H1 (cell line): ENCODE results near the gene VARS2. TPM values are rescaled to one million over a fixed set of nuclear protein-coding genes. Genes with fewer than 3 reads are reported as not detected.

Source experiments
- CTCF ChIA-PET: fragments of 300-600 bp; sonication (Branson Sonifier 250); formaldehyde crosslinking; loops from one replicate; lab custom pipeline; 2021; ENCODE audit not compliant: partially characterized antibody; lab: Charles Lee
- POLR2A ChIA-PET: fragments of 300-600 bp; sonication (Branson Sonifier 250); formaldehyde crosslinking; loops from one replicate; lab custom pipeline; 2021; ENCODE audit warnings: inconsistent platforms; ENCODE audit not compliant: partially characterized antibody; lab: Charles Lee
- DNase-seq, 2 experiments: peaks; one replicate each; pipeline versions ENCODE4 v3.0.0 to v3.0.0-alpha.2; 2010 to 2022; ENCODE audit warnings: low spot score in 2 of 2, low read depth in 1 of 2, mixed read lengths in 1 of 2
- FAIRE-seq: peaks from 2 replicates; lab custom pipeline; 2011; peaks lifted over from hg19 to GRCh38; lab: Jason Lieb, UNC
- H2AFZ ChIP-seq: 2 replicates; pipeline ENCODE4 v1.8.1; 2012; ENCODE audit warnings: low read length, inconsistent platforms
- H2AK5ac ChIP-seq: 2 replicates; pipeline ENCODE4 v1.6.1; 2013; ENCODE audit warnings: low read depth, low read length
- H2BK120ac ChIP-seq: replicated peaks from 2 replicates; pipeline ENCODE3; 2013; ENCODE audit warnings: low read depth, low read length, inconsistent platforms
- H2BK12ac ChIP-seq: 2 replicates; pipeline ENCODE4 v1.6.1; 2013; ENCODE audit warnings: low read depth, low read length
- H2BK15ac ChIP-seq: 2 replicates; pipeline ENCODE4 v1.6.1; 2013; ENCODE audit warnings: low read length
- H2BK20ac ChIP-seq: 2 replicates; pipeline ENCODE4 v1.6.1; 2013; ENCODE audit warnings: low read length
- H2BK5ac ChIP-seq: 2 replicates; pipeline ENCODE4 v1.6.1; 2013; ENCODE audit warnings: low read depth, low read length
- H3K14ac ChIP-seq: 2 replicates; pipeline ENCODE4 v1.6.1; 2013; ENCODE audit warnings: inconsistent platforms; ENCODE audit not compliant: insufficient read length
- H3K18ac ChIP-seq: 2 replicates; pipeline ENCODE4 v1.6.1; 2013; ENCODE audit warnings: low read length; ENCODE audit errors: extremely low read depth
- H3K23ac ChIP-seq: 2 replicates; pipeline ENCODE4 v1.6.1; 2013; ENCODE audit warnings: inconsistent platforms; ENCODE audit not compliant: insufficient read length
- H3K23me2 ChIP-seq: 2 replicates; pipeline ENCODE4 v1.6.1; 2013; ENCODE audit warnings: low read depth, low read length
- H3K27ac ChIP-seq: 2 replicates; pipeline ENCODE4 v1.6.1; 2011; ENCODE audit warnings: low read depth, low read length, inconsistent platforms
- H3K27me3 ChIP-seq, 4 experiments: replicated peaks in 1 of 4; 1 replicate in 1 of 4; 2 replicates in 3 of 4; pipeline versions ENCODE4 v1.6.1 to v1.8.1; 2011 to 2013; ENCODE audit warnings: low read length in 3 of 4, mild to moderate bottlenecking in 3 of 4, inconsistent platforms in 2 of 4, mixed read lengths in 2 of 4, moderate library complexity in 1 of 4; ENCODE audit not compliant: control insufficient read depth in 3 of 4, insufficient read depth in 3 of 4; ENCODE audit errors: extremely low read depth in 1 of 4
- H3K36me3 ChIP-seq, 4 experiments: 2 replicates each; pipeline versions ENCODE4 v1.6.1 to v1.8.1; 2011 to 2013; ENCODE audit warnings: mild to moderate bottlenecking in 4 of 4, low read length in 3 of 4, moderate library complexity in 2 of 4, control low read depth in 1 of 4, inconsistent platforms in 1 of 4; ENCODE audit not compliant: insufficient read depth in 4 of 4, control insufficient read depth in 2 of 4
- H3K4ac ChIP-seq: replicated peaks from 2 replicates; pipeline ENCODE3; 2013; ENCODE audit warnings: low read length, low read depth, mixed read lengths, inconsistent platforms; ENCODE audit not compliant: insufficient read length
- H3K4me1 ChIP-seq, 4 experiments: replicated peaks in 1 of 4; 1 replicate in 1 of 4; 2 replicates in 3 of 4; pipeline versions ENCODE4 v1.6.1 to v1.8.1; 2011 to 2013; ENCODE audit warnings: low read length in 3 of 4, inconsistent platforms in 2 of 4, mixed read lengths in 1 of 4; ENCODE audit not compliant: insufficient read depth in 4 of 4, control insufficient read depth in 3 of 4
- H3K4me2 ChIP-seq, 2 experiments: 2 replicates each; pipeline versions ENCODE4 v1.6.1 to v1.8.1; 2011 to 2013; ENCODE audit warnings: low read depth in 2 of 2, low read length in 2 of 2, control low read depth in 1 of 2, inconsistent platforms in 1 of 2, mild to moderate bottlenecking in 1 of 2; ENCODE audit not compliant: insufficient read depth in 1 of 2
- H3K4me3 ChIP-seq, 4 experiments: fragments of 200-600, 300-600 bp in 1 of 4; sonication (generic), shearing (Covaris generic), sonication (Bioruptor Twin) in 1 of 4; 2 replicates each; pipeline versions ENCODE4 v1.5.1 to v1.8.1; 2011 to 2016; ENCODE audit warnings: low read length in 4 of 4, low read depth in 3 of 4, control low read depth in 2 of 4, inconsistent platforms in 2 of 4, mild to moderate bottlenecking in 2 of 4, mixed read lengths in 1 of 4, moderate library complexity in 1 of 4; ENCODE audit not compliant: insufficient read depth in 2 of 4; ENCODE audit errors: extremely low read depth in 1 of 4
- H3K56ac ChIP-seq: replicated peaks from 2 replicates; pipeline ENCODE3; 2013; ENCODE audit warnings: low read depth, mild to moderate bottlenecking, mixed read lengths, low read length, inconsistent platforms; ENCODE audit not compliant: insufficient read length
- H3K79me1 ChIP-seq: 2 replicates; pipeline ENCODE4 v1.6.1; 2013; ENCODE audit warnings: low read depth, low read length, control low read depth
- H3K79me2 ChIP-seq, 2 experiments: 2 replicates each; pipeline versions ENCODE4 v1.6.1 to v1.8.1; 2012 to 2013; ENCODE audit warnings: low read length in 2 of 2, mild to moderate bottlenecking in 2 of 2, inconsistent platforms in 1 of 2; ENCODE audit not compliant: insufficient read depth in 2 of 2, control insufficient read depth in 1 of 2
- H3K9ac ChIP-seq, 4 experiments: replicated peaks in 1 of 4; 1 replicate in 1 of 4; 2 replicates in 3 of 4; pipeline versions ENCODE4 v1.6.1 to v1.8.1; 2011 to 2013; ENCODE audit warnings: low read depth in 3 of 4, low read length in 3 of 4, control low read depth in 2 of 4, mild to moderate bottlenecking in 2 of 4, moderate library complexity in 2 of 4, inconsistent platforms in 1 of 4; ENCODE audit errors: extremely low read depth in 1 of 4
- H3K9me3 ChIP-seq, 2 experiments: 2 replicates each; pipeline versions ENCODE4 v1.6.1 to v1.8.1; 2012 to 2013; ENCODE audit warnings: mild to moderate bottlenecking in 2 of 2, moderate library complexity in 2 of 2, control low read depth in 1 of 2, inconsistent platforms in 1 of 2, low read depth in 1 of 2, low read length in 1 of 2, mixed read lengths in 1 of 2; ENCODE audit not compliant: insufficient read depth in 2 of 2
- H4K20me1 ChIP-seq, 2 experiments: replicated peaks in 1 of 2; 2 replicates each; pipeline versions ENCODE3 to v1.8.1; 2011 to 2013; ENCODE audit warnings: inconsistent platforms in 2 of 2, low read length in 2 of 2, mild to moderate bottlenecking in 1 of 2; ENCODE audit not compliant: insufficient read depth in 2 of 2, control insufficient read depth in 1 of 2
- H4K5ac ChIP-seq: 2 replicates; pipeline ENCODE4 v1.6.1; 2013; ENCODE audit warnings: low read length, low read depth, mixed read lengths, inconsistent platforms; ENCODE audit not compliant: insufficient read length
- H4K8ac ChIP-seq: 2 replicates; pipeline ENCODE4 v1.8.0; 2013; ENCODE audit warnings: mild to moderate bottlenecking, moderate library complexity, low read length, inconsistent platforms; ENCODE audit not compliant: insufficient read depth; ENCODE audit errors: extremely low read depth
- H4K91ac ChIP-seq: replicated peaks from 2 replicates; pipeline ENCODE3; 2013; ENCODE audit warnings: low read length, mixed read lengths, inconsistent platforms; ENCODE audit not compliant: insufficient read length
- ASH2L ChIP-seq: fragments of 200-600, 300-600 bp; sonication (generic); IDR thresholded peaks from one replicate; pipeline ENCODE4 v1.7.1; 2017; ENCODE audit warnings: low read length
- CHD2 ChIP-seq: IDR thresholded peaks from 2 replicates; pipeline ENCODE4 v1.6.1; 2012; ENCODE audit warnings: low read length, improper control_type of control experiment
- CTBP2 ChIP-seq: IDR thresholded peaks from 2 replicates; pipeline ENCODE4 v1.7.0; 2011; ENCODE audit warnings: borderline replicate concordance, mild to moderate bottlenecking, moderate library complexity, mixed read lengths, low read length; ENCODE audit not compliant: insufficient read depth, insufficient read length
- EGR1 ChIP-seq: IDR thresholded peaks from 2 replicates; pipeline ENCODE4 v1.6.1; 2011; ENCODE audit warnings: low read depth, low read length, borderline replicate concordance
- FOSL1 ChIP-seq: IDR thresholded peaks from 2 replicates; pipeline ENCODE4 v1.6.1; 2011; ENCODE audit warnings: mild to moderate bottlenecking, low read depth, low read length, moderate library complexity; ENCODE audit not compliant: insufficient read depth
- GABPA ChIP-seq: IDR thresholded peaks from 2 replicates; pipeline ENCODE4 v1.6.1; 2011; ENCODE audit warnings: mild to moderate bottlenecking, low read length, moderate library complexity, borderline replicate concordance; ENCODE audit not compliant: insufficient read depth
- GTF2F1 ChIP-seq: IDR thresholded peaks from 2 replicates; pipeline ENCODE4 v1.6.1; 2012; ENCODE audit warnings: low read depth, low read length, improper control_type of control experiment, borderline replicate concordance
- KDM4A ChIP-seq: IDR thresholded peaks from one replicate; pipeline ENCODE4 v1.7.1; 2012; ENCODE audit warnings: low read depth, mild to moderate bottlenecking, moderate library complexity, low read length, inconsistent platforms; ENCODE audit not compliant: severe bottlenecking
- POLR2A ChIP-seq, 2 experiments: IDR thresholded peaks; 1 replicate in 1 of 2; 2 replicates in 1 of 2; pipeline ENCODE4 v1.6.1; 2011; ENCODE audit warnings: low read depth in 2 of 2, low read length in 2 of 2, mild to moderate bottlenecking in 2 of 2; ENCODE audit errors: control extremely low read depth in 1 of 2
- RNF2 ChIP-seq: fragments of 200-900, 300-1000 bp; sonication (generic); IDR thresholded peaks from 2 replicates; pipeline ENCODE4 v1.7.1; 2016; ENCODE audit warnings: borderline replicate concordance, low read depth, mild to moderate bottlenecking, antibody characterized with exemption, low read length; ENCODE audit not compliant: poor library complexity, severe bottlenecking; ENCODE audit errors: missing control alignments
- SAP30 ChIP-seq: fragments of 300-600 bp; sonication (generic); IDR thresholded peaks from 2 replicates; pipeline ENCODE4 v1.7.1; 2012; ENCODE audit warnings: low read length, moderate library complexity, mild to moderate bottlenecking, inconsistent platforms; ENCODE audit not compliant: insufficient read depth, insufficient replicate concordance
- SIX5 ChIP-seq: IDR thresholded peaks from 2 replicates; pipeline ENCODE4 v1.6.1; 2011; ENCODE audit warnings: mild to moderate bottlenecking, low read depth, low read length
- TBP ChIP-seq: IDR thresholded peaks from 2 replicates; pipeline ENCODE4 v1.6.1; 2011; ENCODE audit warnings: low read depth, low read length, improper control_type of control experiment
- YY1 ChIP-seq: IDR thresholded peaks from 2 replicates; pipeline ENCODE4 v1.6.1; 2011; ENCODE audit warnings: low read depth, mild to moderate bottlenecking, low read length
- WGBS, 2 experiments: shearing (Covaris generic) in 1 of 2; methylation state at CpG; one replicate each; pipeline versions ENCODE4 v1.1.6 to v1.1.7; 2013 to 2015; ENCODE audit warnings: low lambda C conversion rate in 2 of 2, mixed read lengths in 2 of 2, inconsistent platforms in 1 of 2, low coverage in 1 of 2, missing lambda C conversion rate in 1 of 2; ENCODE audit not compliant: insufficient replicate concordance in 2 of 2, insufficient coverage in 1 of 2, insufficient read length in 1 of 2; ENCODE audit errors: extremely low coverage in 1 of 2, missing lambda C conversion rate in 1 of 2; 5-methylcytosine and 5-hydroxymethylcytosine counted together
- polyA plus RNA-seq, 7 experiments: library from polyadenylated mRNA; depleted of rRNA in 3 of 7; stranded (reverse) in 5 of 7; unstranded in 2 of 7; fragments of >200 nt in 5 of 7; fragments of 200-250 nt in 2 of 7; gene quantifications; 1 replicate in 5 of 7; 2 replicates in 1 of 7; 4 replicates in 1 of 7; pipeline versions ENCODE4 v1.2.1 to v1.2.3, GENCODE V29; 2011 to 2013; ENCODE audit warnings: missing spikeins in 2 of 7, mixed read lengths in 2 of 7
- total RNA-seq: library from RNA; stranded (reverse); fragmentation: NEBNext Ultra II Directional; extraction: Animal tissue kit (Norgen Biotek cat#: 25700); gene quantifications from 2 replicates; pipeline ENCODE4 v1.2.1, GENCODE V29; 2021

Gene VARS2
- total and polyA plus RNA-seq, 2 of the 8 experiments (the other 6 are each of a cell fraction or from before 2014, with no cell fraction given), result 26.8 to 47.7 TPM

DNA sequence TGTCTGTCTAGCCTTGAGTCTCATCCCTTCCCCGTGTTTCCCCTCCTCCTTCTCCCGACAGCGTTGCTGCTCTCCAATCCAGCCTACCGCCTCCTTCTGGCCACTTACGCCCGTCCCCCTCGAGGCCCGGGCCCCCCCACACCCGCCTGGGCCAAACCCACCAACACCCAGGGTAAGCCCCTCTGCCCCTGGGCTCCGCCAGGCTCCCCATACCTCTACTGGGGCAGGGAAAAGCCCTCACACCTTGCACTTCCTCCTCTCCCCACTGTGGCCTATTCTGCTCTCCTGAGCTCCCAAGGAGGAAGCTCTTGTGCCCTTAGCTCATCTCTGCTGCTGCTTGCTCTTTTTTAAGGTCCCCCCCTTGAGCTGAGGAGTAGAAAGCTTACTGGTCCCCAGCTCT lies 18.7 kb upstream of the VARS2 start:
- no peak overlapping the region for H2AK5ac ChIP-seq
- peaks cover 0 to 10% of the 10 kb centered on the region in 2 experiments; a peak in 1 of 4 replicates for H3K79me2 ChIP-seq
- no peak overlapping the region for H2BK20ac ChIP-seq
- H2BK120ac ChIP-seq, result no peak overlapping the region
- no peak overlapping the region for H3K56ac ChIP-seq
- no peak overlapping the region for H2BK15ac ChIP-seq
- ChIA-PET POLR2A (interaction anchor here (0.6 to 2.5 kb wide), 6 partner anchors 9 to 643 kb away, joined by 3 to 14 read pairs (median 4); partner anchors contain the start of genes GTF2H4 and VARS2), CTCF (interaction anchor here (0.6 to 2.4 kb wide), 9 partner anchors 9 to 75 kb away, joined by 3 to 15 read pairs (median 7); partner anchors contain the start of gene VARS2)
- no peak overlapping the region for H3K27ac ChIP-seq
- H2BK12ac ChIP-seq, result no peak overlapping the region
- no peaks in the 10 kb centered on the region for H3K9me3 ChIP-seq
- peaks cover 4 to 25% of the 10 kb centered on the region in 2 experiments for H4K20me1 ChIP-seq
- H3K4me3 ChIP-seq, result no peak overlapping the region
- DNase-seq (no peak), FAIRE-seq (no peak)
- peaks cover 0 to 7% (median 1%) of the 10 kb centered on the region in 4 experiments; a peak in 3 of 7 replicates for H3K4me1 ChIP-seq
- H3K9ac ChIP-seq, result no peak overlapping the region
- H3K79me1 ChIP-seq, result peaks cover 9% of the 10 kb centered on the region
- no peaks in the 10 kb centered on the region for H3K27me3 ChIP-seq
- no peak overlapping the region for H3K14ac ChIP-seq
- H4K91ac ChIP-seq, result no peak overlapping the region
- H3K36me3 ChIP-seq, result peaks cover 50 to 97% (median 84%) of the 10 kb centered on the region in 4 experiments
- no peak overlapping the region for H3K4me2 ChIP-seq
- H4K8ac ChIP-seq, result no peak overlapping the region
- no peak overlapping the region for H4K5ac ChIP-seq
- no peak overlapping the region for H3K4ac ChIP-seq
- no CpG with 5 or more reads among the region's 10 CpGs for WGBS, 2 experiments
- no peak overlapping the region for H2AFZ ChIP-seq
- H3K23ac ChIP-seq, result no peak overlapping the region
- no peak overlapping the region for H2BK5ac ChIP-seq
- no peak overlapping the region for H3K18ac ChIP-seq
- peaks cover 8% of the 10 kb centered on the region; the same call in 1 of the 2 replicates for H3K23me2 ChIP-seq
- TF ChIP-seq SIX5 (no peak), GTF2F1 (no peak), FOSL1 (no peak), TBP (no peak), KDM4A (no peak), GABPA (no peak), CHD2 (no peak), YY1 (no peak), ASH2L (no peak), SAP30 (no peak), RNF2 (no peak), EGR1 (no peak), CTBP2 (no peak), POLR2A (IDR thresholded peaks at IDR 0.05; ENCODE audit: control extremely low read depth in 1 of 2, low read depth in 2 of 2, low read length in 2 of 2) (no peak)
